BJ (cell line): ENCODE data around the gene CFAP47. TPM values are rescaled to one million over a fixed set of nuclear protein-coding genes. Genes with fewer than 3 reads are reported as not detected.

Source experiments
- CTCF ChIA-PET: fragments of 350-600 bp; formaldehyde crosslinking; extraction: SDS; loops from one replicate; lab custom pipeline; 2021; ENCODE audit warnings: antibody characterized with exemption, inconsistent platforms; lab: Yijun Ruan, JAX
- POLR2A ChIA-PET: fragments of 300-600 bp; sonication (Branson Sonifier 250); formaldehyde crosslinking; extraction: SDS; loops from one replicate; lab custom pipeline; 2021; ENCODE audit warnings: antibody characterized with exemption; lab: Charles Lee
- DNase-seq: peaks from one replicate; pipeline ENCODE4 v3.0.0-alpha.2; 2011; ENCODE audit warnings: low read depth
- H3K27me3 ChIP-seq: 2 replicates; pipeline ENCODE4 v1.6.0; 2011; ENCODE audit warnings: low read length; ENCODE audit not compliant: control insufficient read depth, insufficient read depth
- H3K36me3 ChIP-seq: 2 replicates; pipeline ENCODE4 v1.5.1; 2011; ENCODE audit warnings: low read length; ENCODE audit not compliant: control insufficient read depth, insufficient read depth
- H3K4me3 ChIP-seq: 2 replicates; pipeline ENCODE4 v1.5.1; 2011; ENCODE audit warnings: low read depth, mild to moderate bottlenecking, control low read depth, low read length
- CTCF ChIP-seq: IDR thresholded peaks from 2 replicates; pipeline ENCODE4 v1.5.1; 2011; ENCODE audit warnings: low read depth, mild to moderate bottlenecking, control low read depth, inconsistent platforms, low read length, moderate library complexity; ENCODE audit not compliant: insufficient read depth
- polyA plus RNA-seq: library from polyadenylated mRNA; depleted of rRNA; stranded (reverse); fragments of >200 nt; gene quantifications from 2 replicates; pipeline ENCODE4 v1.2.3, GENCODE V29; 2011

Gene CFAP47
- polyA plus RNA-seq, 1 experiment, result not detected

- Histone ChIP-seq H3K36me3 (no peaks in the 10 kb centered on the region), H3K4me3 (no peak overlapping the region), H3K27me3 (no peaks in the 10 kb centered on the region)
- ChIA-PET POLR2A (no interaction called here), CTCF (no interaction called here)
- no peak for TF ChIP-seq CTCF
- DNase-seq, result no peak
These were observed 346.6 kb downstream of the CFAP47 start for GRCh38 chrX:36266155-36266554.

DNA sequence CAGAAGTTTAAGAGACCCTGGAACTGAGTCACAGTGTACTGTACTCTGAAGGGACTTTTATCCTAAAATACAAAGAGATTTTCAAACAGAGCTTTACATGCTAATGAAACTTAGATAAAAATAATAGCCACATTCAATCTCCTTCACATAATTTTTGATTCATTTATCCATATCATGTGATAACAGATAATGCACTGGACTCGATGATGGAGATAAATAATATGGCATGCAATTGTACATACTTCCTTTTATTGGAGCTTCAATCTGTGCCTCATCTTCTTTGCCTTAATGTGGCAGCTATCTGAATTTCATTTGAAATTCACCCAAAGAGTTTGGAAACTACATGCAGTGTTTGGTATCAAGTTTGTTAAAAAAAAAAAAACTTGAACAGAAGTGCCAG is 390.6 kb downstream of the CFAP47 start:
- POLR2A ChIA-PET, result no interaction called here
- TF ChIP-seq CTCF, result no peak
- CTCF ChIA-PET, result no interaction called here
- no peak for DNase-seq
- Histone ChIP-seq H3K36me3 (no peaks in the 10 kb centered on the region), H3K27me3 (no peaks in the 10 kb centered on the region), H3K4me3 (no peak overlapping the region)

- TF ChIP-seq CTCF, result no peak
- H3K4me3 ChIP-seq, result no peak overlapping the region
- H3K36me3 ChIP-seq, result no peaks in the 10 kb centered on the region
These were observed 394.8 kb downstream of the CFAP47 start for GRCh38 chrX:36314303-36314702.

GRCh38 chrX:36334572-36334971 is 415.0 kb downstream of the CFAP47 start:
- ChIA-PET POLR2A (no interaction called here), CTCF (no interaction called here)
- TF ChIP-seq CTCF, result no peak
- no peak for DNase-seq
- Histone ChIP-seq H3K36me3 (no peaks in the 10 kb centered on the region), H3K4me3 (no peak overlapping the region), H3K27me3 (no peaks in the 10 kb centered on the region)

More at GRCh38 chrX:36314303-36314702, 394.8 kb downstream of the CFAP47 start:
- DNase-seq, result no peak
- ChIA-PET CTCF (no interaction called here), POLR2A (no interaction called here)
- H3K27me3 ChIP-seq, result no peaks in the 10 kb centered on the region

DNA sequence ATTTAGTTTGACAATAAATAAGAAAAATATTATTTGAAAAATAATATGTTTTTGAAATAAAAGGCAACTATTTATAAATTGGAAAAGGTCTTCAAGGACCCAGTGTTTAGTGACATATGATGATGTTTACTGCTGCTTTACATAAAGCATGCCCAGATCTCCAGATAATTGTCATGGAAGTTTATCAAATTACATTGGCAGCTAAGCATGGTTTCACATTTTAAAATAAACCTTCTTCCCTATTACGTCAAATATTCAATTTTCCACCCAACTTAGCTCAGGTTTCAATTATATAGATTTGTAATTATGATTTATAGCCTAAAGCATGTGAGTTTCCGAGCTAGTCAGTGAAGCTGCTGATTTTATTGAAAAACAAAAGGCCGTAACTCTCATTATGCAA is 417.2 kb downstream of the CFAP47 start:
- ChIA-PET POLR2A (no interaction called here), CTCF (no interaction called here)
- no peak for DNase-seq
- H3K4me3 ChIP-seq, result no peak overlapping the region
- no peaks in the 10 kb centered on the region for H3K27me3 ChIP-seq
- TF ChIP-seq CTCF, result no peak
- no peaks in the 10 kb centered on the region for H3K36me3 ChIP-seq
